T-helper 1 cell treated with Interleukin-12 subunit alpha and Interleukin-12 subunit beta and Interleukin-4 antibody, amounts not matched to agents 30 μg/mL and 1 μg/mL, for 36 hours (primary cell): ENCODE measurements around the gene HEMGN.

Source experiments
- H3K27ac Mint-ChIP-seq: one replicate; pipeline ENCODE4 v1.8.0; 2021; ENCODE audit warnings: mild to moderate bottlenecking, mixed read lengths
- H3K27me3 Mint-ChIP-seq: one replicate; pipeline ENCODE4 v1.8.0; 2021; ENCODE audit warnings: low read depth, mixed read lengths
- H3K36me3 Mint-ChIP-seq: one replicate; pipeline ENCODE4 v1.8.0; 2021; ENCODE audit warnings: low read depth, mixed read lengths
- H3K4me1 Mint-ChIP-seq: one replicate; pipeline ENCODE4 v1.8.0; 2021; ENCODE audit warnings: low read depth, mixed read lengths
- H3K4me3 Mint-ChIP-seq: one replicate; pipeline ENCODE4 v1.8.0; 2021; ENCODE audit warnings: mild to moderate bottlenecking, moderate library complexity, mixed read lengths
- H3K9me3 Mint-ChIP-seq: one replicate; pipeline ENCODE4 v1.8.0; 2021; ENCODE audit warnings: mixed read lengths

HEMGN gene

GRCh38 chr9:97904725-97905124 lies 33.2 kb downstream of the HEMGN start:
- Mint-ChIP-seq H3K36me3 (peaks cover 38% of the 10 kb centered on the region), H3K4me1 (peaks cover 57% of the 10 kb centered on the region), H3K27ac (peak overlapping the region; percentile 88), H3K27me3 (no peaks in the 10 kb centered on the region), H3K4me3 (peak overlapping the region; percentile 76), H3K9me3 (no peaks in the 10 kb centered on the region)

GRCh38 chr9:97903177-97903576 lies 34.8 kb downstream of the HEMGN start:
- H3K9me3 Mint-ChIP-seq = no peaks in the 10 kb centered on the region
- H3K27me3 Mint-ChIP-seq = no peaks in the 10 kb centered on the region
- H3K4me3 Mint-ChIP-seq = peak overlapping the region; percentile 28
- H3K27ac Mint-ChIP-seq = no peak overlapping the region
- peaks cover 50% of the 10 kb centered on the region for H3K4me1 Mint-ChIP-seq
- peaks cover 32% of the 10 kb centered on the region for H3K36me3 Mint-ChIP-seq

GRCh38 chr9:97900738-97901565 lies 37.0 kb downstream of the HEMGN start:
- peaks cover 37% of the 10 kb centered on the region for H3K4me1 Mint-ChIP-seq
- peaks cover 24% of the 10 kb centered on the region for H3K36me3 Mint-ChIP-seq
- H3K27me3 Mint-ChIP-seq = no peaks in the 10 kb centered on the region
- no peak overlapping the region for H3K27ac Mint-ChIP-seq
- H3K4me3 Mint-ChIP-seq = no peak overlapping the region
- no peaks in the 10 kb centered on the region for H3K9me3 Mint-ChIP-seq

GRCh38 chr9:97900103-97900737 lies 37.8 kb downstream of the HEMGN start:
- Mint-ChIP-seq H3K27ac (no peak overlapping the region), H3K4me1 (peaks cover 32% of the 10 kb centered on the region), H3K27me3 (no peaks in the 10 kb centered on the region), H3K4me3 (no peak overlapping the region), H3K9me3 (no peaks in the 10 kb centered on the region), H3K36me3 (peaks cover 30% of the 10 kb centered on the region)

GRCh38 chr9:97895695-97896332 lies 42.2 kb downstream of the HEMGN start:
- no peak overlapping the region for H3K4me3 Mint-ChIP-seq
- no peaks in the 10 kb centered on the region for H3K9me3 Mint-ChIP-seq
- no peaks in the 10 kb centered on the region for H3K27me3 Mint-ChIP-seq
- H3K4me1 Mint-ChIP-seq = peaks cover 1% of the 10 kb centered on the region
- H3K27ac Mint-ChIP-seq = no peak overlapping the region
- peaks cover 12% of the 10 kb centered on the region for H3K36me3 Mint-ChIP-seq

GRCh38 chr9:97895211-97895610 lies 42.8 kb downstream of the HEMGN start:
- no peaks in the 10 kb centered on the region for H3K27me3 Mint-ChIP-seq
- no peak overlapping the region for H3K27ac Mint-ChIP-seq
- H3K4me1 Mint-ChIP-seq = peaks cover 3% of the 10 kb centered on the region
- H3K36me3 Mint-ChIP-seq = peaks cover 9% of the 10 kb centered on the region
- H3K9me3 Mint-ChIP-seq = no peaks in the 10 kb centered on the region
- no peak overlapping the region for H3K4me3 Mint-ChIP-seq

- peaks cover 7% of the 10 kb centered on the region for H3K4me1 Mint-ChIP-seq
- H3K27ac Mint-ChIP-seq = no peak overlapping the region
- no peaks in the 10 kb centered on the region for H3K9me3 Mint-ChIP-seq
- peaks cover 5% of the 10 kb centered on the region for H3K27me3 Mint-ChIP-seq
- H3K36me3 Mint-ChIP-seq = peaks cover 7% of the 10 kb centered on the region
- H3K4me3 Mint-ChIP-seq = no peak overlapping the region
Observed at GRCh38 chr9:97892421-97892820, 45.6 kb downstream of the HEMGN start.

- no peak overlapping the region for H3K27ac Mint-ChIP-seq
- H3K27me3 Mint-ChIP-seq = peaks cover 5% of the 10 kb centered on the region
- H3K4me1 Mint-ChIP-seq = peaks cover 7% of the 10 kb centered on the region
- no peaks in the 10 kb centered on the region for H3K9me3 Mint-ChIP-seq
- peaks cover 6% of the 10 kb centered on the region for H3K36me3 Mint-ChIP-seq
- H3K4me3 Mint-ChIP-seq = no peak overlapping the region
Observed at GRCh38 chr9:97891736-97892135, 46.2 kb downstream of the HEMGN start.

- no peaks in the 10 kb centered on the region for H3K9me3 Mint-ChIP-seq
- peaks cover 7% of the 10 kb centered on the region for H3K4me1 Mint-ChIP-seq
- H3K36me3 Mint-ChIP-seq = no peaks in the 10 kb centered on the region
- no peak overlapping the region for H3K27ac Mint-ChIP-seq
- H3K4me3 Mint-ChIP-seq = no peak overlapping the region
- H3K27me3 Mint-ChIP-seq = peaks cover 5% of the 10 kb centered on the region
Observed at GRCh38 chr9:97889941-97890887, 47.8 kb downstream of the HEMGN start.

GRCh38 chr9:97880336-97880735 lies 57.6 kb downstream of the HEMGN start:
- no peaks in the 10 kb centered on the region for H3K4me1 Mint-ChIP-seq
- H3K27me3 Mint-ChIP-seq = peaks cover 27% of the 10 kb centered on the region
- H3K36me3 Mint-ChIP-seq = no peaks in the 10 kb centered on the region
- no peak overlapping the region for H3K27ac Mint-ChIP-seq
- H3K4me3 Mint-ChIP-seq = no peak overlapping the region
- H3K9me3 Mint-ChIP-seq = no peaks in the 10 kb centered on the region
